GM15510 (cell line): ENCODE results near the gene ALDH3B1.
A peak's percentile ranks its signal among the peaks of the same experiment; 100 is the strongest.

Experiments
- POLR2A ChIP-seq: IDR thresholded peaks from 3 replicates; pipeline ENCODE4 v1.6.1; 2011; ENCODE audit warnings: borderline replicate concordance; ENCODE audit not compliant: insufficient read length; ENCODE audit errors: extremely low read depth

The ALDH3B1 gene

DNA sequence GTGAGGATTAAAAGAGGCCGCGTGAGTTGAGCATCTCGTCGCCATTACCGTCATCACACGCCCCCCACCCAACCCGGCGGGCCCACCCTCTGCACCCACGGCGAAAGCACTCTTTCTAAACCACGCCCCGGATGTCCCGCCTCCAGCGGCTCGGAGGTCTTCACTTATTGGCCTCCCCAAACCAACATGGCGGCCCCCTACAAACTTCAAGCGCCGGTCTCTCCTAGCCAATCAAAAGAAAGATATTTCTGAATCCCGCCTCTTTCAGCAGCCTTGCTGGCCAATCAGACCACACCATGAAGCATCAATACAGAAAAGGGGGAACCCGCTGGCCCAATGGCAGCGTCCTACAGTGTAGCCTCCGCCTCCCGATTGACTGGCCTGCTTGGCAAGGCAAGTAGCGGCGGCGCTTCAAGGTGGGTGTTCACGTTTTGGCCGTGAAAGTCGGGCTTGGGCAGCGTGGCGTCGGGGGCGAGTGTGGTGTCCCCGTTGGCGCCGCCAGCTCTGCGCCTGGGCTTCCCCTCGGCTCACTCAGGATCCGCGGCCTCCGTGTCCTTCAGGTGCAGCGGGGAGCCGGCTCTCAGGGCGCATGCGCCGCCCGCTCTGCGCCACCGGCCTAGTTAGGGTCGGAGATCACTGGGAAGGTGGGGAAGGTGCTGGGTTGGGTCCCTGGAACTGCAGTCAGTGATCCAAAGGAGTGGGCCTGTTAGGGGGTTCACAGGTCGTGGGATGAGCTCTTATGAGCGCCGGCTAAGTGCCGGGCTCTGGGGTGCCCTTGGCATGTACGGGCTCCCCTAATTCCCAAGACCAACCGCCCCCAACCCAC, 20.4 kb downstream of the ALDH3B1 start, which contains the start of gene NDUFS8:
TSS of gene NDUFS8 (plus strand) at position 364 of the 826 bp plus-strand sequence. CDS start 1,471 bp downstream, outside the sequence.
- peak; percentile 62 for TF ChIP-seq POLR2A

- TF ChIP-seq POLR2A, result no peak
Observed at GRCh38 chr11:68031144-68031464, 21.0 kb downstream of the ALDH3B1 start.

GRCh38 chr11:68032003-68032402, 21.9 kb downstream of the ALDH3B1 start:
- TF ChIP-seq POLR2A, result no peak

DNA sequence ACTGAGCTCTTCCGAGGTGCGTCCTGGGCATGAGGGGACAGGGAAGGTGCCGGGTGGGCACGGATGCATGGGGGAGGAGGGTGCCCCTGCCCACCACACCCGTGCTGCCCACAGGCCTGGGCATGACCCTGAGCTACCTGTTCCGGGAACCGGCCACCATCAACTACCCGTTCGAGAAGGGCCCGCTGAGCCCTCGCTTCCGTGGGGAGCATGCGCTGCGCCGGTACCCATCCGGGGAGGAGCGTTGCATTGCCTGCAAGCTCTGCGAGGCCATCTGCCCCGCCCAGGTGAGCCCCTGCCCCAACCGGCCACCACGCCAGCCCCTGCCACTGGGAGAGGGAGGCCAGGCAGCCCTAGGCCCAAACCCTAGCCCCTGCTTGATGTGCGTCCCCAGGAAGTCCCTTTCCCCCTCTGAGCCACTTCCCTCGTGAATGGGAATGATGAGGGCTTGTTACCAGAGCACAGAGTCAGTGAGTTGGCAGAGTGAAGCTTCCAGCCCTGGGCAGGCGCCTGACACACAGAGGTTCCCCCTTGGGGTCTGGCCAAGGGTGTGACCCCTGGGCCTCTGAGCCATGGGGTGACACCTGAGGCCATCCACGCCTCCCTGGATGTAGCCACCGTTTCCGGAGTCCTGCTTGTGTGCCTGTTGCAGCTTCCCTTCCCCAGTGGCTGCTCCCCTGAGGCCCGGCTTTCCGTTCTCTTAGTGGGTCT, 23.0 kb downstream of the ALDH3B1 start:
- no peak for TF ChIP-seq POLR2A

- TF ChIP-seq POLR2A, result no peak
Observed at GRCh38 chr11:68033708-68034045, 23.6 kb downstream of the ALDH3B1 start.

DNA sequence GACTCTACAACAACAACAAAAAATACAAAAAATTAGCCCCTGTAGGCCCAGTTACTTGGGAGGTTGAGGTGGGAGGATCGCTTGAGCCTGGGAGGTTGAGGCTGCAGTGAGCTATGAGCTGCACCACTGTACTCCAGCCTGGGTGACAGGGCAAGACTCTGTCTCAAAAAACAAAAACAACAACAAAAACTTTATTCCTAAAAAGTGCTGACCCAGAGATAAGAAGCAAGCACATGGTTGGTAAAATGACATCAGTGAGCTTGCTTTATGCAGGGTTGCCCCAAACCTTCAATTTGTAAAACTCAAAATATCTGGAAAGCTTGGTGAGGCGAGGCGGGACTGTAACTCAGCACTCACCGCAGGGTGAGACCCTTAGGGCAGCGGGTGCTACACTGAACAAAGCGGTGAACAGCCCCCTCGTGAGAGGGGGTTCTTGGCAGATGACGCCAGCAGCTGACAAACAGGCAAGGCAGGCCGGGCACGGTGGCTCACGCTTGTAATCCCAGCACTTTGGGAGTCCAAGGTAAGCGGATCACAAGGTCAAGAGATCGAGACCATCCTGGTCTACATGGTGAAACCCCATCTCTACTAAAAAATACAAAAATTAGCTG, 25.2 kb downstream of the ALDH3B1 start:
- TF ChIP-seq POLR2A, result no peak

DNA sequence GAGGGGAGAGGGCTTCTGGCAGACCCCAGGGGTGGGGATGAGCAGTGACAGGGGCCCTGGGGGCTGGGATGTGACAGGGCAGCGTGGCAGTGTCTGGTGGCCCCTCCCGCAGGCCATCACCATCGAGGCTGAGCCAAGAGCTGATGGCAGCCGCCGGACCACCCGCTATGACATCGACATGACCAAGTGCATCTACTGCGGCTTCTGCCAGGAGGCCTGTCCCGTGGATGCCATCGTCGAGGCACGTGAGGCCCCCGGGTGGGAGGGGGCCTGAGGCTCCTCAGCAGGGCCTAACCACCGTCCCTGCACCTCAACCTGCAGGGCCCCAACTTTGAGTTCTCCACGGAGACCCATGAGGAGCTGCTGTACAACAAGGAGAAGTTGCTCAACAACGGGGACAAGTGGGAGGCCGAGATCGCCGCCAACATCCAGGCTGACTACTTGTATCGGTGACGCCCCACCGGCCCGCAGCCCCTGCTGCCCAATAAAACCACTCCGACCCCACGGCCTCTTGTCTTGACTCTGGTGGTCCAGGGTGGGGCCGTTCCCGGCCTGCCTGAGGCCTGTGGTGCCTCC, 26.1 kb downstream of the ALDH3B1 start:
- no peak for TF ChIP-seq POLR2A

GRCh38 chr11:68036717-68037239, 26.7 kb downstream of the ALDH3B1 start:
- no peak for TF ChIP-seq POLR2A

DNA sequence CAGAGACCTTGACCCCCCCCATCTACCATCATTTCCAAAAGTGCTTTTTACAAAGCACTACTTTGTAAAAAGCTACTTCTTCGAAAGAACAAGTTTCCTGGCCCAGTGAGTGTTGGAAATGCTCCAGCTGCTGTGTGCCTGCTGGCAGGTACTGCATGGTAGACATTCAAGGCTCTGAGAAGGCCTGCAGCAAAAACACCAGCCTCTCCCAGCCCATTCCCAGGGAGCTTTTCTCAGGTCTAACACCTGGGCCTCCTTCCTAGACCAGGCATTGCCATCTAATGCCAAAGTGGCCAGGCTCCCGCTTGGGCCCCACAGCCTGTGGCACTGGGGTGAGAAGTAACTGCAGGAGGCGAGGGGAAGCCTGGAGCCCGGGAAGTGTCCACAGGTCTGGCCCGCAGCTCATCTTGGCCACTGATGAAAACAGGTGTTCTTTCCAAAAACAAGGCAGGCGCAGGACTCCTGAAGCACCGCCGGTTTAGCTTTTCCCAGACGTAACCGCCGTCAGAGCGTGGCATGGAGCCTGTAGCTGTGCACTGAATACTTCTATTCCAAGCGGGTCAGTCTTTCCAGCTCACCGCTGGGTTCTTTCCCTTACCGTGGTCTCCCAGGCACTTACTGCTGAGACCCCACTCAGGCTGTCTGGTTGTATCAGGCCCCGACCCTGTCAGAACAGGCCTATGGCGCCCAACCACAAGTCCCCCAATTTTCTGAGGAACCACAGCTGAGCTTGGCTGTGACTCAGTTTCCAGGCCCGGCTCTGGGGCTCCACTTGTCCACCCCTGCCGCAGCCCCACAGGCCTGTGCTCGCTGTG, 27.5 kb downstream of the ALDH3B1 start:
- TF ChIP-seq POLR2A, result no peak

- no peak for TF ChIP-seq POLR2A
Observed at GRCh38 chr11:68038226-68038717, 28.1 kb downstream of the ALDH3B1 start.

DNA sequence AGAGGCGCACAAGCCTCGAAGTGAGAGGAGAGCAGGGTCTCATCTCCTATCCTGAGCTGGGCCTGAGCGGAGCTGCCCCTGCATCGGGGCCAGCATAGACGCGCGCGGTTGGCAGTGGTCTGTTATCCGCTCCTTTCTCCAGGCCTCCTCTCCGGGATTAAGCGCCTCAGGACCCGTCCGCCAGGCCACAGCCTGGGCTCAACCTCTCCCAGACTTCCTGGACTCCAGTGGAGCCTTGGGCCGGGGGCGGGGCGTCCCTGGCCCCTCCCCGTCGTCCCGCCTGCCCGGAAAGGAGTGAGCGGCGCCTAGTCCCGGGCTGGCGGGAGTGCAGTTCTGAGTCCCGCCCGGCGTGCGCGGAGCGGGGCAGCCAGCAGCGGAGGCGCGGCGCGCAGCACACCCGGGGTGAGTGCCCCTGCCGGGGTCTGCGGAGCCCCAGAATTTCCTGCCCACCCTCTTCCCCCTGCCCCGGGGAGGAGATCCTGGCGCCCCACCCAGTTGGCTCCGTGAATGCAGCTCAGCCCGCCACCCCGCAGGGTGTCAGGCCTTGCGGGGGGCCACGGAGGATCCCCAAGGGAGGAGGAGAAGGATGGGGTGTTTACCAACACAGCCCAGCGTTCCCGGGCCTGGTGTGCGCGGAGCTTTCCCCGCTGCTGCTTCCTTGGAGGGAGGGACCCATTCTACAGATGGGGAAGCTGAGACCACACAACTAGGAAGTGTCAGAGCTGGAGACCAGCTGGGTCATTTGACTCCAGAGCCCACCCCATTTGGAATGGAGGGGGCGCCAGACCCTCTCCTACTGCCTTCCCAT, 28.8 kb downstream of the ALDH3B1 start, which contains the start of gene TCIRG1:
TSS of gene TCIRG1 (plus strand) at position 308 of the 808 bp plus-strand sequence. CDS start 2,247 bp downstream, outside the sequence.
- peak; percentile 93 for TF ChIP-seq POLR2A

DNA sequence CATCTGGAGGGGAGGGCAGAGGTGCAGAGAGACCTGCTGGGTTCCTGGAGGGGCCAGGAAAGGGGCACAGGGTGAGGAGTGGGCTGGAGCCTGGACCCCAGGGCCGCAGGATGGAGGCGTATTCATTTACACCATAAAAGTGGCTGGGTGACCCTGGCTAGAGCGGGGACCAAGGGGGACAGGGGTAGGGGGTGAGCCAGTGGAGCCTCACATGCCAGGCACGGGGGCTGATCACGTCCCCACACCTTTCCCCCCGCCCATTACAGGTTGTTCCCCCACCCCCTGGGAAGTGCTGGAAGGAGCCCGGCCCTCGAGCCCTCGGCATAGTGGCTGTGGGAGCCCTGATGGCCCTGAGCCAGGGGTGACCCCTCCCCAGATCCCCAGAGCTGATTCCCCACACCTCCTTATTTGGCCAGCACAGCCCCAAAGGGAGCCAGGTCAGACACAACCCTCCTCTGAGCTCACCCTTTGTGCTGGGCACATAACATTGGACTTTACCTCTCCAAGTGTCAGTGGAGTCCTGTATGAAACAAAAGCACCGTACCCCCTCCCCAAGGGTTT, 29.5 kb downstream of the ALDH3B1 start:
- peak; percentile 26 for TF ChIP-seq POLR2A

- TF ChIP-seq POLR2A, result no peak
Observed at GRCh38 chr11:68040101-68040956, 30.2 kb downstream of the ALDH3B1 start.
